ENCODE measurements around the gene SCAI.
"Not testable (repeated sequence)": the region's sequence is repeated elsewhere in the genome, so short reads cannot be mapped to it uniquely, and the experiment has no call there.

The SCAI gene

GRCh38 chr9:125169895-125170294 lies 26.6 kb upstream of the SCAI start:
- Mint-ChIP-seq H3K9me3 (no peaks in the 10 kb centered on the region), H3K4me3 (no peak overlapping the region), H3K27ac (no peak overlapping the region), H3K4me1 (no peaks in the 10 kb centered on the region), H3K36me3 (ENCODE audit: low read depth) (peaks cover 44% of the 10 kb centered on the region), H3K27me3 (ENCODE audit: low read depth, poor library complexity) (no peaks in the 10 kb centered on the region)
- no peak for DNase-seq
- TF ChIP-seq CTCF (IDR thresholded peaks at IDR 0.05), result no peak

GRCh38 chr9:125166762-125167161 lies 23.4 kb upstream of the SCAI start:
- Mint-ChIP-seq H3K36me3 (ENCODE audit: low read depth) (peaks cover 29% of the 10 kb centered on the region), H3K27me3 (ENCODE audit: low read depth, poor library complexity) (no peaks in the 10 kb centered on the region), H3K27ac (peak overlapping the region; percentile 61), H3K4me3 (no peak overlapping the region), H3K9me3 (no peaks in the 10 kb centered on the region), H3K4me1 (no peaks in the 10 kb centered on the region)
- no peak for DNase-seq
- TF ChIP-seq CTCF (IDR thresholded peaks at IDR 0.05), result no peak

- not testable (repeated sequence) for H3K9me3 Mint-ChIP-seq; H3K27me3 Mint-ChIP-seq (ENCODE audit: low read depth, poor library complexity); H3K4me1 Mint-ChIP-seq; DNase-seq; H3K27ac Mint-ChIP-seq; H3K4me3 Mint-ChIP-seq
- H3K36me3 Mint-ChIP-seq (ENCODE audit: low read depth), result peaks cover 18% of the 10 kb centered on the region
Observed at GRCh38 chr9:125162891-125163290, 19.6 kb upstream of the SCAI start.

GRCh38 chr9:125161284-125161918 lies 18.1 kb upstream of the SCAI start:
- Mint-ChIP-seq H3K36me3 (ENCODE audit: low read depth) (peaks cover 26% of the 10 kb centered on the region), H3K4me3 (no peak overlapping the region), H3K4me1 (no peaks in the 10 kb centered on the region), H3K9me3 (no peaks in the 10 kb centered on the region), H3K27me3 (ENCODE audit: low read depth, poor library complexity) (no peaks in the 10 kb centered on the region), H3K27ac (peak overlapping the region; percentile 30)
- no peak for DNase-seq
- no peak for TF ChIP-seq CTCF (IDR thresholded peaks at IDR 0.05)

GRCh38 chr9:125160750-125161149 lies 17.4 kb upstream of the SCAI start:
- Mint-ChIP-seq H3K36me3 (ENCODE audit: low read depth) (peaks cover 26% of the 10 kb centered on the region), H3K4me3 (no peak overlapping the region), H3K4me1 (no peaks in the 10 kb centered on the region), H3K27me3 (ENCODE audit: low read depth, poor library complexity) (no peaks in the 10 kb centered on the region), H3K27ac (no peak overlapping the region), H3K9me3 (no peaks in the 10 kb centered on the region)
- DNase-seq, result no peak
- no peak for TF ChIP-seq CTCF (IDR thresholded peaks at IDR 0.05)

GRCh38 chr9:125156551-125156950 lies 13.2 kb upstream of the SCAI start:
- Mint-ChIP-seq H3K27me3 (ENCODE audit: low read depth, poor library complexity) (no peaks in the 10 kb centered on the region), H3K9me3 (no peaks in the 10 kb centered on the region), H3K36me3 (ENCODE audit: low read depth) (peaks cover 42% of the 10 kb centered on the region), H3K4me1 (no peaks in the 10 kb centered on the region), H3K27ac (no peak overlapping the region), H3K4me3 (no peak overlapping the region)
- no peak for DNase-seq
- no peak for TF ChIP-seq CTCF (IDR thresholded peaks at IDR 0.05)
